Lung (tissue), 12 donors: ENCODE results near the gene ZFYVE28. TPM values are rescaled to one million over a fixed set of nuclear protein-coding genes. Genes with fewer than 3 reads are reported as not detected.
A peak's percentile ranks its signal among the peaks of the same experiment; 100 is the strongest.

Experiments
- ATAC-seq: fragments of 200-7000 bp; cut with Tn5 transposase; one replicate; pipeline ENCODE4 v1.9.1; 2020; ENCODE audit warnings: moderate number of reproducible peaks; ENCODE audit not compliant: insufficient read depth, low FRiP score
- DNase-seq, 3 donors: peaks; one replicate each; pipeline ENCODE4 v3.0.0-alpha.2; 2013 to 2017
- H3K27ac ChIP-seq, 2 donors: one replicate each; pipeline ENCODE4 v1.5.1; 2013; ENCODE audit warnings: mild to moderate bottlenecking in 2 of 2, moderate library complexity in 2 of 2, control low read depth in 1 of 2, inconsistent platforms in 1 of 2, low read depth in 1 of 2, low read length in 1 of 2
- H3K27me3 ChIP-seq, 3 donors: one replicate each; pipeline ENCODE4 v1.5.1; 2013; ENCODE audit warnings: low read length in 2 of 3; ENCODE audit not compliant: control insufficient read depth in 3 of 3, insufficient read depth in 3 of 3
- H3K36me3 ChIP-seq, 4 donors: one replicate each; pipeline ENCODE4 v1.5.1; 2013; ENCODE audit warnings: low read length in 4 of 4, mild to moderate bottlenecking in 1 of 4, moderate library complexity in 1 of 4; ENCODE audit not compliant: control insufficient read depth in 4 of 4, insufficient read depth in 4 of 4
- H3K4me1 ChIP-seq, 5 donors: one replicate each; pipeline ENCODE4 v1.5.1; 2013; ENCODE audit warnings: low read length in 5 of 5, mild to moderate bottlenecking in 2 of 5, moderate library complexity in 1 of 5; ENCODE audit not compliant: control insufficient read depth in 5 of 5, insufficient read depth in 5 of 5
- H3K4me3 ChIP-seq: one replicate; pipeline ENCODE4 v1.5.1; 2013; ENCODE audit warnings: mild to moderate bottlenecking, control low read depth, moderate library complexity
- H3K9ac ChIP-seq, 2 donors: one replicate each; pipeline ENCODE4 v1.5.1; 2013; ENCODE audit warnings: low read length in 2 of 2, control low read depth in 1 of 2; ENCODE audit not compliant: insufficient read depth in 1 of 2
- H3K9me3 ChIP-seq, 4 donors: one replicate each; pipeline ENCODE4 v1.5.1; 2013; ENCODE audit warnings: low read length in 3 of 4, mild to moderate bottlenecking in 1 of 4, moderate library complexity in 1 of 4; ENCODE audit not compliant: control insufficient read depth in 4 of 4, insufficient read depth in 3 of 4
- CTCF ChIP-seq: IDR thresholded peaks from 2 replicates; pipeline ENCODE4 v1.5.1; 2012; ENCODE audit warnings: mild to moderate bottlenecking; ENCODE audit errors: control extremely low read depth, extremely low read depth
- WGBS, 2 donors: extraction: QIAGEN DNeasy Blood & Tissue Kit; methylation state at CpG; one replicate each; pipeline ENCODE4 v1.1.7; 2013; 5-methylcytosine and 5-hydroxymethylcytosine counted together
- polyA plus RNA-seq, 2 donors: library from polyadenylated mRNA; stranded (reverse); fragments of 200-250 nt; gene quantifications; one replicate each; pipeline ENCODE4 v1.2.1, GENCODE V29; 2013
- total RNA-seq, 2 donors: library from RNA; depleted of rRNA in 1 of 2; stranded (reverse); fragments of >200 nt in 1 of 2; gene quantifications; one replicate each; pipeline ENCODE4 v1.2.1, GENCODE V29; 2014 to 2021
- donor health status: control.
- donor health status: control.
- donor health status: Bipolar disorder and iron deficiency.
- donor health status: healthy.
- donor health status: DM: yes; HTN: yes; CAD: no.

ZFYVE28 gene
- total and polyA plus RNA-seq, 4 donors = 6.8 to 10.3 (median 7.6) TPM

GRCh38 chr4:2441393-2442174 lies 23.1 kb upstream of the ZFYVE28 start:
- peaks cover 0 to 2% (median 0%) of the 10 kb centered on the region in 5 donors for H3K4me1 ChIP-seq
- no peak for ATAC-seq
- no peak overlapping the region for H3K27ac ChIP-seq
- no peaks in the 10 kb centered on the region for H3K36me3 ChIP-seq
- H3K9ac ChIP-seq = no peak overlapping the region
- 52 to 54% methylated on average over 14 of the region's 14 CpGs for WGBS, 2 donors
- no peaks in the 10 kb centered on the region for H3K9me3 ChIP-seq
- DNase-seq = peak in 2 of 3 donors; percentile 23 to 40
- peak; percentile 22 for TF ChIP-seq CTCF
- no peak overlapping the region for H3K4me3 ChIP-seq
- no peaks in the 10 kb centered on the region for H3K27me3 ChIP-seq

GRCh38 chr4:2438822-2439718 lies 20.6 kb upstream of the ZFYVE28 start:
- no peaks in the 10 kb centered on the region for H3K27me3 ChIP-seq
- TF ChIP-seq CTCF = no peak
- DNase-seq (no peak), ATAC-seq (no peak)
- H3K4me3 ChIP-seq = no peak overlapping the region
- no peaks in the 10 kb centered on the region for H3K36me3 ChIP-seq
- peaks cover 0 to 2% (median 0%) of the 10 kb centered on the region in 5 donors for H3K4me1 ChIP-seq
- no peaks in the 10 kb centered on the region for H3K9me3 ChIP-seq
- H3K9ac ChIP-seq = no peak overlapping the region
- H3K27ac ChIP-seq = no peak overlapping the region
- WGBS, 2 donors = 84 to 92% methylated on average over 16 of the region's 16 CpGs

- Histone ChIP-seq H3K4me1 (peaks cover 0 to 2% (median 0%) of the 10 kb centered on the region in 5 donors), H3K4me3 (no peak overlapping the region), H3K27me3 (no peaks in the 10 kb centered on the region), H3K9ac (no peak overlapping the region), H3K36me3 (no peaks in the 10 kb centered on the region), H3K9me3 (no peaks in the 10 kb centered on the region), H3K27ac (no peak overlapping the region)
- DNase-seq (no peak), ATAC-seq (no peak)
- WGBS, 2 donors = 77 to 86% methylated on average over 25 of the region's 25 CpGs
- no peak for TF ChIP-seq CTCF
These were observed 19.2 kb upstream of the ZFYVE28 start for GRCh38 chr4:2437475-2438215.
